HEK293 (cell line): ENCODE measurements around the gene HOXB8.

ENCODE experiments used
- GLI4 ChIP-seq: fragments of 450-650 bp; formaldehyde crosslinking; IDR thresholded peaks from 2 replicates; pipeline ENCODE4 v1.5.1; 2016; ENCODE audit warnings: missing biosample characterization, missing genetic modification characterization
- INSM2 ChIP-seq: fragments of 450-650 bp; formaldehyde crosslinking; IDR thresholded peaks from 2 replicates; pipeline ENCODE4 v1.5.1; 2016; ENCODE audit warnings: missing biosample characterization, missing genetic modification characterization
- PBX3 ChIP-seq: sonication (generic); formaldehyde crosslinking; IDR thresholded peaks from 2 replicates; pipeline ENCODE4 v1.8.1; 2022; ENCODE audit warnings: mild to moderate bottlenecking, moderate library complexity, missing genetic modification reagents
- YY1 ChIP-seq: fragments of 450-650 bp; formaldehyde crosslinking; IDR thresholded peaks from 2 replicates; pipeline ENCODE4 v1.5.1; 2018; ENCODE audit warnings: missing biosample characterization, missing genetic modification characterization
- ZFP41 ChIP-seq: fragments of 450-650 bp; formaldehyde crosslinking; IDR thresholded peaks from 2 replicates; pipeline ENCODE4 v1.5.1; 2016; ENCODE audit warnings: missing biosample characterization, missing genetic modification characterization, borderline replicate concordance
- ZIC2 ChIP-seq: fragments of 450-650 bp; formaldehyde crosslinking; IDR thresholded peaks from 2 replicates; pipeline ENCODE4 v1.5.1; 2016; ENCODE audit warnings: missing biosample characterization, missing genetic modification characterization
- ZNF138 ChIP-seq: fragments of 450-650 bp; formaldehyde crosslinking; IDR thresholded peaks from 2 replicates; pipeline ENCODE4 v1.5.1; 2016; ENCODE audit warnings: missing biosample characterization, missing genetic modification characterization, borderline replicate concordance
- ZNF157 ChIP-seq: fragments of 450-650 bp; formaldehyde crosslinking; IDR thresholded peaks from 2 replicates; pipeline ENCODE4 v1.5.1; 2016; ENCODE audit warnings: missing biosample characterization, missing genetic modification characterization
- ZNF175 ChIP-seq: fragments of 450-650 bp; formaldehyde crosslinking; IDR thresholded peaks from 2 replicates; pipeline ENCODE4 v1.5.1; 2016; ENCODE audit warnings: missing biosample characterization, missing genetic modification characterization
- ZNF211 ChIP-seq: fragments of 450-650 bp; formaldehyde crosslinking; IDR thresholded peaks from 2 replicates; pipeline ENCODE4 v1.5.1; 2016; ENCODE audit warnings: low read depth, missing biosample characterization, missing genetic modification characterization
- ZNF223 ChIP-seq: fragments of 450-650 bp; formaldehyde crosslinking; IDR thresholded peaks from 2 replicates; pipeline ENCODE4 v1.5.1; 2016; ENCODE audit warnings: missing biosample characterization, missing genetic modification characterization
- ZNF280C ChIP-seq: fragments of 450-650 bp; formaldehyde crosslinking; IDR thresholded peaks from 2 replicates; pipeline ENCODE4 v1.5.1; 2016; ENCODE audit warnings: missing biosample characterization, missing genetic modification characterization
- ZNF302 ChIP-seq: fragments of 450-650 bp; formaldehyde crosslinking; IDR thresholded peaks from 2 replicates; pipeline ENCODE4 v1.5.1; 2016; ENCODE audit warnings: missing biosample characterization, missing genetic modification characterization, low read depth
- ZNF311 ChIP-seq: fragments of 450-650 bp; formaldehyde crosslinking; IDR thresholded peaks from 2 replicates; pipeline ENCODE4 v1.5.1; 2017; ENCODE audit warnings: missing biosample characterization, missing genetic modification characterization, borderline replicate concordance
- ZNF398 ChIP-seq: fragments of 450-650 bp; formaldehyde crosslinking; IDR thresholded peaks from 2 replicates; pipeline ENCODE4 v1.5.1; 2017; ENCODE audit warnings: missing biosample characterization, missing genetic modification characterization
- ZNF416 ChIP-seq: fragments of 450-650 bp; formaldehyde crosslinking; IDR thresholded peaks from 2 replicates; pipeline ENCODE4 v1.5.1; 2016; ENCODE audit warnings: missing biosample characterization, missing genetic modification characterization
- ZNF501 ChIP-seq: fragments of 450-650 bp; formaldehyde crosslinking; IDR thresholded peaks from 2 replicates; pipeline ENCODE4 v1.5.1; 2016; ENCODE audit warnings: missing biosample characterization, missing genetic modification characterization
- ZNF510 ChIP-seq: fragments of 450-650 bp; formaldehyde crosslinking; IDR thresholded peaks from 2 replicates; pipeline ENCODE4 v1.5.1; 2018; ENCODE audit warnings: mild to moderate bottlenecking, missing genetic modification characterization, missing biosample characterization; ENCODE audit not compliant: insufficient replicate concordance
- ZNF521 ChIP-seq: fragments of 450-650 bp; formaldehyde crosslinking; IDR thresholded peaks from 2 replicates; pipeline ENCODE4 v1.5.1; 2017; ENCODE audit warnings: missing biosample characterization, mild to moderate bottlenecking, missing genetic modification characterization
- ZNF529 ChIP-seq: fragments of 450-650 bp; formaldehyde crosslinking; IDR thresholded peaks from 2 replicates; pipeline ENCODE4 v1.5.1; 2017; ENCODE audit warnings: missing genetic modification characterization, missing biosample characterization; ENCODE audit not compliant: insufficient replicate concordance
- ZNF555 ChIP-seq: fragments of 450-650 bp; formaldehyde crosslinking; conservative IDR thresholded peaks from 2 replicates; pipeline ENCODE4 v1.5.1; 2017; ENCODE audit warnings: missing biosample characterization, mild to moderate bottlenecking, missing genetic modification characterization, inconsistent platforms
- ZNF600 ChIP-seq: fragments of 450-650 bp; formaldehyde crosslinking; IDR thresholded peaks from 2 replicates; pipeline ENCODE4 v1.5.1; 2016; ENCODE audit warnings: missing biosample characterization, missing genetic modification characterization
- ZNF664 ChIP-seq: fragments of 450-650 bp; formaldehyde crosslinking; IDR thresholded peaks from 2 replicates; pipeline ENCODE4 v1.5.1; 2016; ENCODE audit warnings: missing biosample characterization, missing genetic modification characterization
- ZNF692 ChIP-seq: fragments of 450-650 bp; formaldehyde crosslinking; IDR thresholded peaks from 2 replicates; pipeline ENCODE4 v1.5.1; 2016; ENCODE audit warnings: missing biosample characterization, missing genetic modification characterization
- ZNF707 ChIP-seq: fragments of 450-650 bp; formaldehyde crosslinking; IDR thresholded peaks from 2 replicates; pipeline ENCODE4 v1.5.1; 2016; ENCODE audit warnings: missing biosample characterization, missing genetic modification characterization
- ZNF785 ChIP-seq: fragments of 450-650 bp; formaldehyde crosslinking; IDR thresholded peaks from 2 replicates; pipeline ENCODE4 v1.5.1; 2016; ENCODE audit warnings: missing biosample characterization, missing genetic modification characterization

The HOXB8 gene

GRCh38 chr17:48611681-48612455 lies 3.2 kb downstream of the HOXB8 start (continued):
- TF ChIP-seq ZNF664 (tag by site-specific recombination) (no peak), ZNF175 (tag by site-specific recombination) (no peak), ZNF311 (tag by site-specific recombination) (no peak), GLI4 (tag by site-specific recombination) (no peak), ZNF692 (tag by site-specific recombination) (peak; percentile 34; the same call in 1 of the 2 replicates), YY1 (tag by site-specific recombination) (peak; percentile 36; the same call in 1 of the 2 replicates), ZNF138 (tag by site-specific recombination) (no peak), ZNF529 (no peak), ZIC2 (tag by site-specific recombination) (peak; percentile 95), ZNF223 (tag by site-specific recombination) (no peak), ZNF416 (tag by site-specific recombination) (no peak), ZNF510 (tag by site-specific recombination) (no peak), INSM2 (tag by site-specific recombination) (no peak), ZNF785 (tag by site-specific recombination) (no peak), ZNF501 (tag by site-specific recombination) (peak; percentile 89), ZNF280C (tag by site-specific recombination) (no peak), ZNF398 (peak; percentile 89), ZFP41 (tag by site-specific recombination) (no peak), ZNF707 (tag by site-specific recombination) (no peak), PBX3 (CRISPR knock-in tag) (no peak), ZNF555 (tag by site-specific recombination) (no peak), ZNF521 (tag by site-specific recombination) (no peak), ZNF157 (no peak), ZNF600 (tag by site-specific recombination) (peak; percentile 90), ZNF302 (tag by site-specific recombination) (no peak), ZNF211 (tag by site-specific recombination) (no peak)
